Activated CD4-positive, alpha-beta T cell treated with anti-CD3 and anti-CD28 coated beads, Interleukin-2, amount 50 U/mL, for 24 hours (primary cell): ENCODE results near the gene ALDH9A1.
"Not testable (repeated sequence)": the region's sequence is repeated elsewhere in the genome, so short reads cannot be mapped to it uniquely, and the experiment has no call there.

ENCODE experiments used
- DNase-seq, 2 donors: peaks; one replicate each; pipeline ENCODE4 v3.0.0-alpha.2; 2020; ENCODE audit warnings: low read depth in 1 of 2, low spot score in 1 of 2

ALDH9A1 gene

GRCh38 chr1:165686971-165687433 is 11.4 kb downstream of the ALDH9A1 start:
- no peak for DNase-seq

GRCh38 chr1:165686121-165686970 is 12.0 kb downstream of the ALDH9A1 start:
- no peak for DNase-seq

DNA sequence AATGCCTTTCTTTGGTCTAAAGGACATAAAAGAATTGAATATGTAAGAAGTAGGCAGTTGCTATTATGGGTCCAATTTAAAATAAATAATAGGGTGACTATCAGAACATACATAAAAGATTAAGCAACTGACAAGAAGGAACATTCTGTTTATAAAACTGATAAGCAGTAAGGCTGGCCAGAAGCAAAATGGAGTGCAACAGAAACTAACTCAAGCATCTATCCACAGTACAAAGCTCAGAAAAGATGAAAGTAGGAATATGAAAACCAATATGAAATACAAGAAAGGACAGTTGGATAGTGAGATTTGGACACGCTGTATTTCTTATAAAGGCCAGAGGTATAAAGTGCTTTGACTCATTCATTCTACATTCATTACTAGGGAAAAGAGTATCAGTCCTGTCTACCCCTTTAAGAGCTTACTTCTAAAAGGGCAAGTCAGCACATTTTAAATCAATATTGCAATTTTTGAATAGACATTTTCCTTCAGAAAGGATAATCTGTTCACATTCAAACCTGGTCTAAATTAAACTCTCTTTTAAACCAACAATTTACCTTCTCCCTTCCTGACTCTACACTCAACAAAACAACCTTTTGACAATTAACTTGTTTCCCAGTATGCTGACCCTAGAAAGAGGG is 14.4 kb downstream of the ALDH9A1 start:
- no peak for DNase-seq

DNA sequence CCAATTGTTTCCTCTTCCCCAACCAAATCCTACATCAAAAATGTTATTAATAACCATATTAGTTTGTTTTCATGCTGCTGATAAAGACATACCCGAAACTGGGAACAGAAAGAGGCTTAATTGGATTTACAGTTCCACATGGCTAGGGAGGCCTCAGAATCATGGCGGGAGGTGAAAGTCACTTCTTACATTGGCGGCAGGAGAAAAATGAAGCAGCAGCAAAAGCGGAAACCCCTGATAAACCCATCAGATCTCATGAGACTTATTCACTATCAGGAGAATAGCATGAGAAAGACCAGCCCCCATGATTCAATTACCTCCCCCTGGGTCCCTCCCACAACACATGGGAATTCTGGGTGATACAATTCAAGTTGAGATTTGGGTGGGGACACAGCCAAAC is 17.6 kb downstream of the ALDH9A1 start:
- DNase-seq = not testable (repeated sequence)

DNA sequence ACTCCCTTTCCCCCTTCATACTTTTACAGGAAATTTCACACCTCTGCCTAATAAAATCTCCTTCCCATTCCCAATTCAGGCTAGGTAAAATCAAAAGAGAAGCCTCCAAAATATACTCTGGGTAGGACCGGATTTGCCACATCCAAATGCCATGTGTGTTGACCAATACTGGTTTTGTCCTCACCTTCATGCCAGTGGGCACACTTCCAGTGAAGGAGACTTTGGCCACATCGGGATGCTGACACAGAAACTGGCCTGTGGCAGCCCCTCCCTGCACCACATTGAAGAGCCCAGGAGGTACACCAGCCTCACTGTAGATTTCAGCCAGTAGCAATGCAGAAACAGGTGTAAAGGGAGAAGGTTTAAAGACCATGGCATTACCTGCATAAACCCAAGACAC is 18.1 kb downstream of the ALDH9A1 start:
- no peak for DNase-seq

- no peak for DNase-seq
Observed at GRCh38 chr1:165679282-165680036, 18.9 kb downstream of the ALDH9A1 start.

- no peak for DNase-seq
Observed at GRCh38 chr1:165678509-165678908, 19.9 kb downstream of the ALDH9A1 start.

- no peak for DNase-seq
Observed at GRCh38 chr1:165675794-165676193, 22.6 kb downstream of the ALDH9A1 start.

DNA sequence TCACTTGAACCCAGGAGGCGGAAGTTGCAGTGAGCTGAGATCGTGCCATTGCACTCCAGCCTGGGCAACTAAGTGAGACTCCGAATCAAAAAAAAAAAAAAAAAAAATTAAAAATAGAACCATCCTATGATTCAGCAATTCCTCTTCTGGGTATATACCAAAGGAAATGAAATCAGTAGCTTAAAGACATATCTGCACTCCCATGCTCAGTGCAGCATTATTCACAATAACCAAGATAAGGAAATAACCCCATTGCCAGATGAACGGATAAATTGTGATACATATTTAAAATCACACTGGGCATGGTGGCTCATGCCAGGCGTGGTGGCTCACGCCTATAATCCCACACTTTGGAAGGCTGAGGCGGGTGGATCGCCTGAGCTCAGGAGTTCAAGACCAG is 23.8 kb downstream of the ALDH9A1 start:
- DNase-seq = no peak

DNA sequence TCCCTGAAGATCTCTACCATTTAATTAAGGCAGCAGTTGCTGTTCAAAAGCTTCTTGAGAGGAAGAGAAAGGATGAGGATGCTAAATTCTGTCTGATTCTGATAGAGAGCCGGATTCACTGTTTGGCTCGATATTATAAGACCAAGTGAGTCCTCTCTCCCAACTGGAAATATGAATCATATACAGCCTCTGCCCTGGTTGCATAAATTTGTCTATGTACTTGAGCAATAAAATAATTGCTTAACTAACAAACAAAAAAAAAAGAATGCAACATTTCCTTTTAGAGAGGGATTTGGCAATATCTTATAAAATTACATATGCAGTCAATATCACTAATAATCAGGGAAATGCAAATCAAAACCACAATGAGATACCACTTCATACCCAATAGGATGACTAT is 26.8 kb downstream of the ALDH9A1 start:
- no peak for DNase-seq

DNA sequence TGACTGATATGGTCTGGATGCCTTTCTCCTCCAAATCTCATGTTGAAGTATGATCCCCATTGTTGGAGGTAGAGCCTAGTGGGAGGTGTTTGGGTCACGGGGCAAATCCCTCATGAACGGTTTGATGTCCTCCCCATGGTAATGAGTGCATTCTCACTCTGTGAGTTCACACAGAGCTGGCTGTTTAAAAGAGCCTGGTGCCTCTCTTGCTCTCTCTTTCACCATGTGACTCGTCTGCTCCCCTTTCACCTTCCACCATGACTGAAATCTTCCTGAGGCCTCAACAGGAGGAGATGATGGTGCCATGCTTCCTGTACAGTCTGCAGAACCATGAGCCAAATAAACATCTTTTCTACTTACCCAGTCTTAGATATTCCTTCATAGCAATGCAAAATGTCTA is 30.2 kb downstream of the ALDH9A1 start:
- DNase-seq = no peak

- no peak for DNase-seq
Observed at GRCh38 chr1:165666152-165666825, 32.1 kb downstream of the ALDH9A1 start.

DNA sequence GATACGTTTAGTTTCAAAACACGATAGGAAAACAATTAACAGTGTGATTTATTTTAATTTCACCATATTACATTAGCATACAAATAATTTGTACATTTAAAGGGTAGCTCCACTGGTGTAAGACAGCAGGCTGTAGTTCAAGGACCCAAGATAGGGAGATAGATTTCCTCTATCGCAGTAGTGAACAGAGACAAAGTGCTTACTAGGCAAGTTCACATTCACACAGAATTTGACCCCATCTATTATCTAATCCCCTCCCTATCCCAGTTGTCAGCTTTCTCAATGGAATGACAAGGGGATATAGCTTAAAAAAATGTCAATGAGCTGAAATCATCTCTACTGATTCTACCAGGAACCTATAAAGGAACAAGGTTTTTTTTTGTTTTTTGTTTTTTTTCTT is 36.2 kb downstream of the ALDH9A1 start:
- no peak for DNase-seq

DNA sequence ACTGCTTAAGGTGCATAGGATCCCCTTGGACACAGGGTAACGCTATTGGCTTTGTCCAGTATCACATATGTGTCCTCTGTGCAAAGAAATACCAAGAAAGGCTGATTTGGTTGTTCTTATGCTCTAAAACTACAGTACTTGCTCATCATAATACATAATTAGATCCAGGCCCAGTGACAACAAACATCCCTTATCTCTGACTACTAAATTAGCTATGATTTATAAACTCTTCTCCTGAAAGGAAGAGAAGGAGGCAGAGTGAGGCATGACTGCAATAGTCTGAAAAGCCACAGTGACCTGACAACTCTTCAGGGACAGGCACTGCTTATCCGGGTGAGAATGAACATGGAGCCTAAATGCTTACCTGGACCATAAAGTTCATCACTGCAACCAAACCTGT is 36.7 kb downstream of the ALDH9A1 start:
- no peak for DNase-seq

GRCh38 chr1:165659581-165659895 is 38.8 kb downstream of the ALDH9A1 start:
- DNase-seq = no peak

GRCh38 chr1:165658766-165659580 is 39.4 kb downstream of the ALDH9A1 start:
- DNase-seq = not testable (repeated sequence)

GRCh38 chr1:165650981-165651625 is 47.3 kb downstream of the ALDH9A1 start:
- no peak for DNase-seq

DNA sequence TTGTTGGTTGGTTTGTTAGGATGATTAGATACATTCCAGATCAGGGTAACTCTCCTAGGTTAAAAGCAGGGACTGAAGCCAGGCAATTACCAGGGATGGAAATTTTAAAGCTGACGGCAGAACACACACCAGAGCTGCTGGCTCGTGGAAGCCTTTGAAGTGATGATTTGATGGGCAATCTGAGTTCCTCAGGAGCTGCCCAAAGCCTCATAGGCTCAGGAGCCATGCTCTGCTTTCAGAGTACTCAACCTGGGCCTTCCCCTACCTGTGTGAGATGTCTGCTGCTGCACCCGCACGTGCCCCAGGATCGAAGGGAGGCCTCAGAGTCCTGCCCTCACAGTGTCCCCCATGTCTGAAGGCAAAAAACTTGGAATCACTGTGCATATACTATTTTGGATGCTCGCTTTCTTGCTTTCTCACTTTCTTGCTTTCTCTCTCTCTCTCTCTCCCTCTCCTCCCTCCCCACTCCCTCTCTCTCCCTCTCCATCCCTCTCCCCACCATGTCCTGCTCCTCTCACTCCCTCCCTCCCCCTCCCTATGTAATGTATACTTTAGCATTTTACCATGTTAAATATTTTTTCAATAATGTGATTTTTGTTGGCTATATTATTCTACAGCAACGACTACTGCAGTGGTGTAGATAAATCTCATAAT is 49.3 kb downstream of the ALDH9A1 start:
- DNase-seq = no peak

- DNase-seq = no peak
Observed at GRCh38 chr1:165647970-165648369, 50.4 kb downstream of the ALDH9A1 start.

DNA sequence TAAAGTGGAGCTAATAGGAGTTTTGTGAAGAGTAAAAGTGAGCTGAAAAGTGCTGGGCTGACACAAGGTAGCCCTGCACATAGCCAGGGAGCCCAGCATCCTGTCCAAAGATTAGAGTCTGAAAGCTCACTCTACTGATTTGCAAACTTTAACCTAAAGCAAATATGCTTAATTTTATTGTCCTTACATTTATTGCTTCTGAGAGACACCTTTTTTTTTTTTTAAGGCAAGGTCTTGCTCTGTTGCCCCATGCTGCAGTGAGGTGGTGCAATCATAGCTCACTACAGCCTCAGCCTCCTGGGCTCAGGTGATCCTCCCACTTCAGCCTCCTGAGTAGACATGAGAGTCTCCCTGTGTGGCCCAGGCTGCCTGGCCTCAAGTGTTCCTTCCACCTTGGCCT is 50.8 kb downstream of the ALDH9A1 start:
- DNase-seq = no peak
